Myocyte (in vitro differentiated cells): Measurements from ENCODE around the gene CA6. TPM values are rescaled to one million over a fixed set of nuclear protein-coding genes. Genes with fewer than 3 reads are reported as not detected.
A peak's percentile ranks its signal among the peaks of the same experiment; 100 is the strongest.
"Not testable (repeated sequence)": the region's sequence is repeated elsewhere in the genome, so short reads cannot be mapped to it uniquely, and the experiment has no call there.

Experiments
- DNase-seq: peaks from one replicate; pipeline ENCODE4 v3.0.0-alpha.2; 2012; ENCODE audit warnings: low read depth
- total RNA-seq: library from RNA; depleted of rRNA; stranded (reverse); fragments of >200 nt; gene quantifications from 2 replicates; pipeline ENCODE4 v1.2.3, GENCODE V29; 2014

CA6 gene
- total RNA-seq, 1 donor from 2014 or later: not detected

DNA sequence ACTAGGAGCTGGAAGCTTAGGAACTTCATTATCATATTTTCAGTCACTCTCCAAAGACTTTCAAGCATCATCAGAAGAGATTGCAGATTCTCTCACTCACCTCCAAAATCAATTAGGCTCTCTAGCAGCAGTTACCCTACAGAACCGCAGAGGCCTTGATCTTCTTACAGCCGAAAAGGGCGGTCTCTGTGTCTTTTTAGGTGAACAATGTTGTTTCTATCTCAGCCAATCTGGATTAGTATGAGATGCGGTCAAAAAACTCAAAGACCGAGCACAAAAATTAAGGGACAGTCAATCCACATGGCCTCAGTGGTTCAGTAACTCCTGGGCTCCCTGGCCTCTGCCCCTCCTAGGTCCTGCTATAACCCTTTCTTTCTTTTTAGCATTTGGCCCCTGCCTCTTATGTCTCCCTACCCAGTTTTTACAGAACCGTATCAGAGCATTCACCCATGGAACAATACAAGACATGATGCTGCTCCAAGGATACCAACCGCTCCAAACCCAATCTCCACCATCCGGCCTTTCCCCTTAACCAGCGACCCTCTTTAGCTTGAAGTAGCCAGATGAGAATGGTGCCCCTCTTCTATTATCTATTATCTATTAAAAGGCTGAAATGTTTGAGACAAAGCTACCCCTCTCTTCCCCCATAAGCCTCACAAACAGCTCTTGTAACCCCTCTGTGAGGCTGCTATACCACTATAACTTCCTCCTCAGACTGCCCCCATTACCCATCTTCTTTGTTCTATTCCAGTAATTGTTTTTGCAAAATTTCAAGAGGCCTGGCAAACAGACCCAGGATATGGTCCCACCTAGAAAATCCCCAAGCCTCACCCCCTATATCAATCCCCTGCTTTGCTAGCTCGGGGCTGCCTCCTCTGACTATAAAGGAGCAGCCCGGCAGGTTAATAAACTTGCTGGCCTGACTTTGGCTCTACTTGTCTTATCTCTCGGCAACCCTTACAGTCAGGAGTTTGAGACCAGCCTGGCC, 18.7 kb upstream of the CA6 start:
- no peak for DNase-seq

GRCh38 chr1:8930116-8930515, 15.6 kb upstream of the CA6 start:
- no peak for DNase-seq

DNA sequence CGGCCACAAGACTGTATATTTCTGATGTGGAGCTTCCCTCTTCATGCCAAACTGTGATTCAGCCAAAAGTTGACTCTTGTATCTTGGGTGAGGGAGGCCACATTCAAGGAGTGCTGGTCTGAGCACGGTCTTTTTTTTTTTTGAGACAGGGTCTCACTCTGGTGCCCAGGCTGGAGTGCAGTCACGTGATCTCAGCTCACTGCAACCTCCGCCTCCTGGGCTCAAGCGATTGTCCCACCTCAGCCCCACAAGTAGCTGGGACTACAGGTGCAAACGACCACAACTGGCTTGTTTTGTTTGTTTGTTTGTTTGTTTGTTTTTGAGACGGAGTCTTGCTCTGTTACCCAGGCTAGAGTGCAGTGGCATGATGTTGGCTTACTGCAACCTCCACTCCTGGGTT, 8.6 kb upstream of the CA6 start:
- DNase-seq: not testable (repeated sequence)

GRCh38 chr1:8937701-8938100, 8.0 kb upstream of the CA6 start:
- no peak for DNase-seq

- no peak for DNase-seq
These were observed 7.3 kb upstream of the CA6 start for GRCh38 chr1:8938232-8938999.

GRCh38 chr1:8939000-8939265, 6.7 kb upstream of the CA6 start:
- DNase-seq: no peak

DNA sequence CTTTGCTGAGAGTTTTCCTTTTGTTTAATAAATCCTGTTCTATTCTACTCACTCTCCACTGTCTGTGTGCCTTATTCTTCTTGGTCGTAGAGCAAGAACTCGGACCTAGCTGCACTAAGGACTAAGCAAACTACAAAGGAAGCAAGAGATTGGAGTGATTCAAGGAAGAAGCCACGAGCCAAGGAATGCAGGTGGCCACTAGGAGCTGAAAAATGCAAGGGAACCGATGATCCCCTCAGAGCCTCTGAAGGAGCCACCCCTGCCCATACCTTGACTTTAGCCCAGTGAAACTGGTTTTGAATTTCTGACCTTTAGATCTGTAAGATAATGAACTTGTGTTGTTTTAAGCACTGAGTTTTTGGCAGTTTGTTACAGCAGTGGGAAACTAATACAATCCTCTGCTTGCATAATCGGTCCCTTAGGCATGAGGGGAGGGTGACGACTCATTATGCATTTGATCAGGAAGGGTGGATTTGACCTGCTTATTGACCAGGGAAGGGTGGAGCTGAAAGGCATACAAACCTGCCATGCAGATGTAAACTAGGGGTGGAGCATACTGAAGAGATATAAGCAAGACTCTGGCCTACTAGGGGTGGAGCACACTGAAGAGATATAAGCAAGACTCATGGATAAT, 6.2 kb upstream of the CA6 start:
- DNase-seq: no peak

DNA sequence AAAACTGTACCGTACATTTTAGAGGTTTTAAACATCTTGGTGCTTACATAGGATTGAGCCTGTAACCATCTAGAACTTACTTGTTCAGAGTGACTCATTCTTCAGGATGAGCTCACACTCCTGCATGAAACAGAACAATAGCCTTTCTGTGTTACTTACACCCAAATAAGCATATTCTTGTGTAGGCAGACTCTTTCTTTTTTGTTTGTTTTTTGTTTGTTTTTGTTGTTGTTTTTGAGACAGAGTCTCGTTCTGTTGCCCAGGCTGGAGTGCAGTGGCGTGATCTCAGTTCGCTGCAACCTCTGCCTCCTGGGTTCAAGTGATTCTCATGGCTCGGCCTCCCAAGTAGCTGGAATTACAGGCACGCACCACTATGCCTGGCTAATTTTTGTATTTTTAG, 3.8 kb upstream of the CA6 start:
- peak; percentile 30 for DNase-seq

DNA sequence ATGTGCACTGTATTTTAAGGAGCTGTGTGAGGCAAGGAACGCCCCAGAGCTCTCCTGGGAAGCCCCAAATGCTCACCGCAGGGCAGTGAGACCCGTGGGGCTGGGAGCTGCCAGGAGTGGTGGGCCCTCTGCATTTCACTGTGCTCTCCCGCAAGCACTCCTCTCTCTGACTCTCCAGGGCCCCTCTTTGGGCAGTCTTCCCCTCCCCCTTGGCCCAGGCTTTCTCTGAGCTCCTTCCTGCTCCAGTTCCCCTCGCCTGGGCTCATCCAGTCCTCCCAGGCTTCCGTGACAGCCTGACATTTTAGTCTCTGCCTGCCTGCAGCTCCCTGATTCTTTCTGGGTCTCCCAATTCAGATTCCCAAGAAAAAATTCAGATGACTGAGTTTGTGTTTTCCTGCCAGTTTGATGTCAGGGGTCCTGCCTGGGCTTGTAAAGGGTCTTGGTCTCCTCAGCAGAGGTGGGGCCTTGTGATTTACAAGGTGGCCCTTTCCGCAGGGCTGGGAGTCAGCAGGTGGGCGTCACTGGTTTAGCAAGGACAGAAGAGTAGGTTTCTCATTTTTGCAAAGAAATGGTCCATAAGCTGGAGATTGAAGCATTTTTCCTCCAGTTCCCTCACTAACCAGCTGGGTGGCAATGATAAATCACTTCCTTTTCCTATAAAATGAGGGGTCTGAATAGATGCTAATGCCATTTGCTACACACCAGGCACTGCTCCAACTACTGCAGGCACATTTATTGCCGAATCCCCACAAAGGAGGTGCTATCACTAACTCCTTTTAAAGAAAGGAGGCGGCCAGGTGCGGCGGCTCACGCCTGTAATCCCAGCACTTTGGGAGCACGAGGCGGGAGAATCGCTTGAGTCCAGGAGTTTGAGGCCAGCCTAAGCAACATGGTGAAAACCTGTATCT, 1.9 kb upstream of the CA6 start:
- no peak for DNase-seq

DNA sequence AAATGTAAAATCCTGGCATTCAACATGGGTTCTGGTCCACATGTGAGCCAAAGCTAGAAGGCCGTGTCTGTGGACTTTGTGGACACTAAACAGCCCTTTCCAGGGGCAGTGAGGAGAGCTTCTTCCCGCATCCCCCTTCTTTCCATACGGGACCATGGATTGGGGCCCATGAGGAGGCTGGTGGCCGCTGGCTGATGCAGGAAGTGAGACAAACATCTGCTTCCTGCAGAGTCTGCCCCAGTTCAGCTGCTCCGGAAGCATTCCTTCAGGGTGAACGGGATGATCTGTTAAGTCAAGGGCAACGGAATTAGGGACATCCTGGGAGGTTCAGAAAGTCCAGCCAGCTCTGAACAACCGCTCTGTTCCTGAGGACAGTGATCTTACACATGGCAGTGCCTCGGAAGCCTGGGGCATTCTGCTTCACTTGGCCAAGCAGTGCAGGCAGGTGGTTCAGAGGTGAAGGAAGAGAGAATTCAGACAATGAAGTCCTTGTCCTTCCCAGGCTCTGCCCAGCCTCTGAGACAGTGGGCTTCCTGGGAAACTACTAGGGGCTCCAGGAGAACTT, 1.5 kb downstream of the CA6 start:
- DNase-seq: no peak

- no peak for DNase-seq
These were observed 4.6 kb downstream of the CA6 start for GRCh38 chr1:8950309-8950708.

DNA sequence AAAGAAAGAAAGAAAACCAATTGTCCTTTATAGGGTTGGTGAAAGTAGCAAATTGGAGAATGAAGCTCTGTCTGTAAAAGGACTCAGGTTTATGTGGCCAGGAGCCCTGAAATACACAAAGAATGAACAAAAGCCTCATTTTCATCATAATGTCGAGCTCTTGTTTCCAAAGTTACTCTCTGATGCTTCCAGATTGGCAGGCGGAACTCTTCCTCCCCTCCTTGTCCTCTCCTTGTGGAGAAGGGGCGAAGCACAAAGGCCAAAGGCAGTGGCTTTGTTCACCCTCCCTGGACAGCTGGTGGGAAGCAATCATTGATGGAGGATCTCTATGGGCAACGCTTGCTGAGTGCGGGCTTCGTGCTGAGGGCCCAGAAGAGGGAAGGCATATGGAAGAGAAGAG, 5.6 kb downstream of the CA6 start:
- no peak for DNase-seq

DNA sequence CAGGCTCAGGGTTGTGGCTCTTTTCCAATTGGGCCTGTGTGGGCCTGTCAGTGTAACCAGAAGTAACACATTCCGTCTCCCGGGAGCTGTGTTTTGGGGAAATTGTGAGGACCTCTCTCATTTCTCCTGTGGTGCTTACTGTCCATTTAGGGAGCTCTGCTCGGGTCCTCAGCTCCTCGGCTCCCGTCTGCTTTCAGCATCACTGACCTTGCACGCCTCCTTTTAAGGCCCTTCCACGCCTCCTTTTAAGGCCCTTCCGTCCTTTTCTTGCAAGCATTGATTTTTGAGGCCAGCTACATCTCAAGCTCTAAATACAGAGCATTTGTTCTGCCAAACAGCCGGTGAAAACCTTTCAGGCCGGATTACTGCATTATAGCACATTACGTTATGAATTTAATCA, 9.7 kb downstream of the CA6 start:
- no peak for DNase-seq

GRCh38 chr1:8956461-8957349, 11.0 kb downstream of the CA6 start:
- no peak for DNase-seq

- peak; percentile 28 for DNase-seq
These were observed 17.3 kb downstream of the CA6 start for GRCh38 chr1:8962812-8963530.

DNA sequence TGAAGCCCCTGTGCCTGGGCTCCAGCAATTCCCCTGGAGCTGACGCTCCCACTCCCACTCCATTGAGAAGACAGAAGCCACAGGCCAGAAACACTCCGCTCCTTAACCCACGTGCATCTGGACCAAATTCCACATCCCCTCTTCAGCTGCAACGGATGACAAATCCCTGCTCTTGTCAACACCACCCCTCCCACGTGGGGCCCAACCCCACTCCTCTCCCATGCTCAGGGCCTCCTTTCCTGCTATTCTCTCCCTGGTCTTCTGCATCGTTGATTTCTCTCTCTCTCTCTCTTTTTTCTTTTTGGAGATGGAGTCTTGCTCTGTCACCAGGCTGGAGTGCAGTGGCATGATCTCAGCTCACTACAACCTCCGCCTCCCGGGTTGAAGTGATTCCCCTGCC, 18.3 kb downstream of the CA6 start:
- DNase-seq: no peak

DNA sequence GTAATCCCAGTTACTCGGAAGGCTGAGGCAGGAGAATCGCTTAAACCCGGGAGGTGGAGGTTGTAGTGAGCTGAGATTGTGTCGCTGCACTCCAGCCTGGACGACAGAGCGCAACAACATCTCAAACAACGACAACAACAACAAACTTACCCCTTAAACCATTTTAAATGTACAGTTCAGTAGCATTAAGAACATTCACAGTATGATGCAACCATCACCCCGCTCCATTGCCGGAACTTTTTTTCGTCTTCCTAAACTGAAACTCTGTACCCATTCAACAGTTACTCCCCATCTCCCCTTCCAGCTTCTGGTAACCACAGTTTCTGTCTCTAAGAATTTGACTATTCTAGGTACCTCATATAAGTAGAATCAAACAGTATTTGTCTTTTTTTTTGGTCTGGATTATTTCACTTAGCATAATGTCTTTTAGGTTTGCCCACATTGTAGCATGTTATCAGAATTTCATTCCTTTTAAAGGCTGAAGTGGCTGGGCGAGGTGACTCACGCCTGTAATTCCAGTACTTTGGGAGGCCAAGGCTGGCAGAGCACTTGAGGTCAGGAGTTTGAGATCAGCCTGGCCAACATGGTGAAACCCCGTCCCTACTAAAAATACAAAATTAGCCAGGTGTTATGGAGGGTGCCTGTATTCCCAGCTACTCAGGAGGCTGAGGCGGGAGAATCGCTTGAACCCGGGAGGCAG, 19.6 kb downstream of the CA6 start:
- no peak for DNase-seq

- DNase-seq: no peak
These were observed 20.9 kb downstream of the CA6 start for GRCh38 chr1:8966606-8967005.
